Neuron (in vitro differentiated cells): ENCODE data around the gene RMDN2.

Source experiments
- H2AFZ ChIP-seq: one replicate; pipeline ENCODE4 v1.6.1; 2013; ENCODE audit warnings: low read depth, mild to moderate bottlenecking, inconsistent platforms, low read length, moderate library complexity
- H3K27me3 ChIP-seq: one replicate; pipeline ENCODE4 v1.6.1; 2013; ENCODE audit warnings: low read length; ENCODE audit not compliant: insufficient read depth
- H3K36me3 ChIP-seq: one replicate; pipeline ENCODE4 v1.6.1; 2013; ENCODE audit warnings: low read length; ENCODE audit not compliant: insufficient read depth
- H3K4me1 ChIP-seq: one replicate; pipeline ENCODE4 v1.6.1; 2013; ENCODE audit warnings: low read length; ENCODE audit not compliant: insufficient read depth
- H3K4me3 ChIP-seq: 2 replicates; pipeline ENCODE4 v1.5.1; 2013; ENCODE audit warnings: mild to moderate bottlenecking, low read length, moderate library complexity
- H3K9me3 ChIP-seq: one replicate; pipeline ENCODE4 v1.6.1; 2013; ENCODE audit warnings: low read length

RMDN2 gene, protein sequence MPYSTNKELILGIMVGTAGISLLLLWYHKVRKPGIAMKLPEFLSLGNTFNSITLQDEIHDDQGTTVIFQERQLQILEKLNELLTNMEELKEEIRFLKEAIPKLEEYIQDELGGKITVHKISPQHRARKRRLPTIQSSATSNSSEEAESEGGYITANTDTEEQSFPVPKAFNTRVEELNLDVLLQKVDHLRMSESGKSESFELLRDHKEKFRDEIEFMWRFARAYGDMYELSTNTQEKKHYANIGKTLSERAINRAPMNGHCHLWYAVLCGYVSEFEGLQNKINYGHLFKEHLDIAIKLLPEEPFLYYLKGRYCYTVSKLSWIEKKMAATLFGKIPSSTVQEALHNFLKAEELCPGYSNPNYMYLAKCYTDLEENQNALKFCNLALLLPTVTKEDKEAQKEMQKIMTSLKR

DNA sequence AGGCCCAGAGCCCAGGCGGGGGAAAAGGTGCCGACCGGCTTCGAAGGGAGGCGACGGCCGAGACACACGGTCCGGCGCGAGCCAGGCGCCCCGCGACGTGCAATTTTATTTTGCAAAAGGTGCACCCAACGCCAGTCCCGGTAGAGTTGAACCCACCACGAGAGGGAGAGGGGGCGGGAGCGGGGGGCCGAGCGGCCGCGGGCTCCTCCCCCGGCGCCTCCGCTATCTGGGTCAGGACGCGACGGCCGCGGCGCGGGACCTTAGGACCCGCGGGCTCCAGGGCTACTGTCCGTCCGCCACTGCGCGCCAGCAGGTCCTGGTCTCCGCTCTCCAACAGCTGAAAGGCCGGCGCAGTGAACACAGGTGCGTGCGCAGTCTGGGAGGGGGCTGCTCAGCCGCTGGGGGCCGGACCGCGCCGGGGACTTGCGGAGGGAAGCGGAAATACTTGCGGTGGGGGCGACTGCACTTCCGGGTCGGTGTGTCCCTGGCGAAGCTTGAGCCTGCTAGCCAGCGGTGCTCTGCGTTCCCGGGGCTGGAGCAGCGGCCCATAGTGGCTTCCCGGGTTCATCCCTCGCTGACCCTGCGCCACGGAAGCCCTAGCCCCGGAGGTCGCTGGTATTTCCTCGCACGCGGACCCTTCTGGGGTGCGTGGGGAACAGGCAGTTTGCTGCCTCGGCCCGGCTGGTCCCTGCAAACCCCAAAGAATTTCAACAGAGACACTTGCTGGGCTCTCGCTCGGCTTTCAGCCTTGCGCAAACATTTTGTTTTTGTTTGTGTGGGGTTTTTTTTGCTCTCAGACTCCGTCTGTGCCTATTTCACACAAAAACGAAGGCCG, at the start of gene RMDN2:
Gene RMDN2, plus strand, starts transcription at position 225 of the 835 bp plus-strand sequence. CDS start 3,991 bp downstream, outside the sequence.
- Histone ChIP-seq H3K27me3 (no peaks in the 10 kb centered on the region), H3K9me3 (no peaks in the 10 kb centered on the region), H3K4me1 (peaks cover 13% of the 10 kb centered on the region), H3K36me3 (peaks cover 2% of the 10 kb centered on the region), H2AFZ (peak within 1 kb of the TSS; percentile 82), H3K4me3 (peak within 1 kb of the TSS; percentile 57)

DNA sequence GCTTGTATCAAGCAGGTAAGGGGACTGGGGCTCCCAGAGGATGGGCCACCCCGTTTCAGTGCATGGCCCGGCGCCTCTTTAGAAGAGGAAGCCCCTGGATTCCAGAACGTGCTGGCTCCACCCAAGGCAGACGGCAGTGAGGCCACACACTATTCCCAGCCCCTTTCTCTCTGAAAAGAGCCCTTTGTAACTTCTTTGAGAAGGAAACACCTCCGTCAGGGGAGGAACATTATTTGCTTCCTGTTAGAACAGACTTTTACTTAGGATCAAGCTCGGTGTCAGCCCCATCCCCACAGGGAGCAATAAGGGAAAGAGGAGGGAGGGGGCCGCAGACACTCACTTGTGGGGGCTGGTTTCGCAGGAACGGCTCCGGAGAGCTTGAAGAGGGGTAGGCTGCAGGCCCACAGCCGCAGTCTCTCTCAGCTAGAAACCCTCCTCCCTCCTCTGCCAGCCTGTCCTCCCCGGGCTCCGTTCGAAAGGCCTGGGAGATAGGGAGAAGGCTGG, 49.6 kb upstream of the RMDN2 start:
- Histone ChIP-seq H2AFZ (peak overlapping the region; percentile 76), H3K27me3 (no peaks in the 10 kb centered on the region), H3K4me3 (peak overlapping the region; percentile 25), H3K4me1 (peaks cover 5% of the 10 kb centered on the region), H3K9me3 (no peaks in the 10 kb centered on the region), H3K36me3 (no peaks in the 10 kb centered on the region)

DNA sequence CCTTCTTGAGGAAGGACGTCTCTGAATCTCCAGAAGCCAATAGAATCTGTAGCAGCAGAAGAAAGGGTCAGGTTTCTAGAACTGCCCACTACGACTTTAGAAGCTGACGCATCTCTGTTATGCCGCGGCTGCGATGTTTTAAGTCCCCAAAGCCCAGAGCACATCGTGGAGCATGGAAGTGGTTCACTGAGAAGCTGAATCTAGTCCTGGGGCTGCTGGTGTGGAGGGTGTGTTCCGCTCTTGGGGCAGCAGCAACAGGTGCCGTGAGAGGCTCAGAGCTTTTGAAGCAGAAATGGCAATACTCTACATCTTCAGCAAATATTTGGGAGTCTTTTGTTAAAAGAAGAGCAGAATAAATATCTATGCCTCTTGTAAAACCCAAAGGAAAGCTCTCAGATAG, 48.9 kb upstream of the RMDN2 start:
- Histone ChIP-seq H3K36me3 (no peaks in the 10 kb centered on the region), H3K4me3 (no peak overlapping the region), H2AFZ (no peak overlapping the region), H3K27me3 (peaks cover under 1% of the 10 kb centered on the region), H3K9me3 (no peaks in the 10 kb centered on the region), H3K4me1 (peaks cover 5% of the 10 kb centered on the region)

DNA sequence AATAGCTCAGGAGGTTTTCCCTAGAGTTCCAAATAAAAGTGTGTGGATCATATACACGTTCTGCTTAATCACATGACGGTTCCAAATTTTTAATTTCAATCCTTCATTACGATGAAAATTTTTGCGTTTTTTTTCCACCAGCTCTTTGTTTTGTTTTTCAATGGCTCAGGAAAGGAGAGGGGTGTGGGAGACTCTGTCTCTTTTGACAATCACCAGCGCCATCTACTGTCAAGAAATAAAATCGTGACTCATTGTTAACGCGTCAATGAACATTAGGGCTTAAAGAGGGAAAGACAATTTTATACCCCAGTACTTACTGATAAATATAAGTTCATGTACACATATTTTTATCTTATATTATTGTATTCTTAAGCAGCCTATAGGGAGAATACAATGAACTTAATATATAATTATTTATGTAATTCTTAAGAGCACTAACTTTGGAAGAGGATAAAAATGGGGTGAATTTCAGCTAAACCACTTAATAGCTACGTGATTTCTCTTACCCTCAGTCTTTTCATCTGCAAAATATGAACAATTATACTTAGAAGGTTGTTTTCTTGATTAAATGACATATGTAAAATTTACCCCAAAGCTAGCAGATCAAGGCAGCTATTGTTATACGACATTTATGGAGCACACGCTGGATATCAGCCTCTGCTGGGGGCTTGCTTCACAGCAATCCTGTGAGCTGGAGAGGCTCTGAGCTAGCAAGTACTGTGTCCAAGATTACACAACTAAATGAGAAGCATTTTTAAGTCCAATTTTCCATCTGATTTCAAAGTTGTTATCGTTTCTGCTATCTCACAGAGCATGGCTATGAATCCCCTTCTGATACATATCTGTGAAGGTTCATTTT, 47.4 kb upstream of the RMDN2 start:
- no peak overlapping the region for H3K4me3 ChIP-seq
- no peaks in the 10 kb centered on the region for H3K36me3 ChIP-seq

DNA sequence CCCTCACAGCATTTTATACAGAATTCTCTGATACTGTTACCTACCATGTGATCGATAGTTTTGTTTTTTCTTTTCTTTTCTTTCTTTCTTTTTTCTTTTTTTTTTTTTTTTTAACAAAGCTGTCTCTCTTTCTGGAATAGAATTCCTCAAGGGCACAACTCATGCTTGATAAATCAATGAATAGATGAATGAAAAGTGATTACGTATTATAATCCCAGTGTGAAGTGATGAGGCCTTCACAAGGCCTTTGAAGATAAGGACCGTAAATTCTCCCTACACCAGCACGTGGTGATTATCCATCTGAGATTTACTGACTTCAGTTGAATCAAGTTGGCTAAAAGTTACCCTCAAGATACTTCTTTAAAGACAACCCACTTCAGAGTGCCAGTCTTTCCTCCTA, 46.6 kb upstream of the RMDN2 start:
- Histone ChIP-seq H2AFZ (no peak overlapping the region), H3K4me1 (peaks cover 5% of the 10 kb centered on the region), H3K4me3 (no peak overlapping the region), H3K9me3 (no peaks in the 10 kb centered on the region), H3K27me3 (peaks cover 3% of the 10 kb centered on the region), H3K36me3 (no peaks in the 10 kb centered on the region)

More for the DNA sequence above, 47.4 kb upstream of the RMDN2 start:
- peak overlapping the region; percentile 62 for H2AFZ ChIP-seq
- peaks cover 5% of the 10 kb centered on the region for H3K4me1 ChIP-seq
- H3K9me3 ChIP-seq, result no peaks in the 10 kb centered on the region
- H3K27me3 ChIP-seq, result peaks cover 3% of the 10 kb centered on the region

DNA sequence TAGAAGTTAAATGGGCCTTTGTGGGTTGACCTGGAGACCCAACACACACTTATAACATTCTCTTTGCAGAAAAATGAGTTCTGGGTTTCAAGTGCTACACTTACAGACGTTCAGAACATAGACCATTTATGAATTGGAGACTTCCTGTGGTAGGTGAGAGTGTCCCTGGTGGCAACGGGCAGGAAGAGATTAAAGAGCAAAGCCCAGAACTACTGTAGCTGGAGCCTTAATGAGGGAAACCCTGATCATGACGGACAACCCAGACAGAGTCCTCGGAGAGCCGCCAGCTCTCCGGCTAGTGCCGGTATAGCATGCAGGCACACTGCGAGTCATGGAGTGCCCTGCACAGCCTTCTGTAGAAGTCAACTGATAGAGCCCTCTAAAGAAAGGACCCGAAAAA, 44.5 kb upstream of the RMDN2 start:
- Histone ChIP-seq H3K27me3 (peaks cover 3% of the 10 kb centered on the region), H3K4me3 (no peak overlapping the region), H3K9me3 (no peaks in the 10 kb centered on the region), H2AFZ (no peak overlapping the region), H3K36me3 (no peaks in the 10 kb centered on the region), H3K4me1 (peaks cover 3% of the 10 kb centered on the region)

DNA sequence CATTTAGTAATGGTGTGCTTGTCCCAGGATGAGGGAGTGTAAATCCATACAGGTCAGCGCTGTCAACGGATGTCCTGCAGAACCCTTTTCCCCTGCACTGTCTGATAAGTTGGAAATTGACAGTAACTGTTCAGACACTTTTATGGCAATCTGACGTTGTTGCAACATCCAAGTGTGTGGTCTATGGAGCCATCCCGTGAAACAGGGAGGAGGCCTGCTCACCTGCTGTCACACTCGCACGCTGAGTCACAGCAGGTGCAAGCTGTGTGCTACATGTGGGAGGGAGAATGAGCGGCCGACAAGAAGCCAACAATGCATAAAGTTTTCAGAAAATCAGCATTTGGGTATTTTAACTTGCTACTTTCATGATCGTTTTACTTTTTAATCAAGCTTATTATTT, 43.7 kb upstream of the RMDN2 start:
- no peak overlapping the region for H2AFZ ChIP-seq
- no peaks in the 10 kb centered on the region for H3K4me1 ChIP-seq
- H3K4me3 ChIP-seq, result no peak overlapping the region
- no peaks in the 10 kb centered on the region for H3K36me3 ChIP-seq
- H3K9me3 ChIP-seq, result no peaks in the 10 kb centered on the region
- peaks cover 6% of the 10 kb centered on the region for H3K27me3 ChIP-seq

DNA sequence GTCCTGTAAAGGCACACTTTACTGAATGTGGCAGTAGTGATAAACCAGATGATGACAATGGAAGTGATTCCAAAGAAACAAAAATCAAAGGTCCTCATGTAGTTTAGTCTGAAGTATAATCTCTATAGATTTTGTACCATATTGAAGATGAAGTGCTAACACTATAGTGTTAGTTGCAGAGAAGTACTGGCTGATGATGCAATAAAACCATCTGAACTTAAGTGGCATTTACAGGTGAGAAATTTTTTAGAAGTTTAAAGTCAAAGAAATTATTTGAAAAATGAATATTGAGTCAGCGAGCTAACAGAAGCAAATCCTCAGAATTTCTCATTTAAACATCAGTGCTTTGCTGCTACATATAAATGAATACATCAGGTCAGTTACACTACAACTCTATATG, 43.1 kb upstream of the RMDN2 start:
- Histone ChIP-seq H3K9me3 (no peaks in the 10 kb centered on the region), H3K4me3 (no peak overlapping the region), H3K4me1 (no peaks in the 10 kb centered on the region), H3K36me3 (no peaks in the 10 kb centered on the region), H2AFZ (no peak overlapping the region), H3K27me3 (peaks cover 6% of the 10 kb centered on the region)

DNA sequence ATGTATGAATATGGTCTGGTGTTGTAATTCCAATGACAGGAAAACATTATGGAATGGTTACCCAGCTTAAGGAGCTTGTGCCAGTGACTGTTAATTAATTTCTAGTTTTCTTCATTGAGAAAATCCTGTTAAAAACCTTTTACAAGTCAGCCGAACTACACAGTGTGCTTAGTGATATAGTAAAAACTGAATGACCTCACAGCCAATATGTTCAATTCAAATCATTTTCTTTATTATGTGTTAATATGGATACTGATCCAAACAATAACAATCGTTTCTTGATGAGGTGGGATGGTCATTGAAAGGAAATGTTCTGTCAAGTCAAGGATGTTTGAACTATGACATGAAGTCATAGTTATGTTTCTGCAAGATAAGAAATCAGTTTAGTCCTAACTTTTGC, 41.6 kb upstream of the RMDN2 start:
- Histone ChIP-seq H3K4me1 (no peaks in the 10 kb centered on the region), H3K4me3 (no peak overlapping the region), H2AFZ (no peak overlapping the region), H3K9me3 (no peaks in the 10 kb centered on the region), H3K27me3 (peaks cover 6% of the 10 kb centered on the region), H3K36me3 (no peaks in the 10 kb centered on the region)

DNA sequence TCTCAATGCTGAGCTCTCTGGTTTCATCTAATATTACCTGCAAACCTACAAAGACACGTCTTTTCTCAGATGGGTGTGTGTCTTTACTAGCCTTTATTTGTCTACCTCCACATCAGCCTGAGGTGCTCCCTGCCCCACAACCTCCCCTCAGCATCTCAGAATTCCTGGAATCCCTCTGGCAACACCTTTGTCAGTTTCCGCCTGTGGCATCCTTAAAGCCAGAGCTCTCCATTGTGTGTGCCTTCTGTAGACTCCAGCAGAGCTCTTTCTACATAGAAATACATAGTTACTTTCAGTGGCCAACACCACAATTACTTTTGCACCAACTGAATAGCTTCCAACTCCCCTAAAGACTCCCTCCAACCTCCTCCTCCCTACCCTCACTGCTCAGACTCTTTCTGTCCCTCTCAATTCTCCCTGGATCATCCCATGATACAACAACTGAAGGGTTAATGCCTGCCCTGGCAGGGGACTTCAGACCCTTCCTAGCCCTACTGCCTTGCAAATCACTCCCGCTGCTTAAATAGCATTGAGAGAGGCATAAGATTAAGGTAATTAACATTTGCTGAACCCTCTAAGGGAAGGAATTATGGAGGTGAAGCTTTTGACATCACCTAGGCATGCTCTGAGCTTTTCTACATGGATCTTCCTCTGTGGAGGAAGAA, 39.6 kb upstream of the RMDN2 start:
- Histone ChIP-seq H3K36me3 (no peaks in the 10 kb centered on the region), H2AFZ (no peak overlapping the region), H3K4me3 (no peak overlapping the region), H3K4me1 (no peaks in the 10 kb centered on the region), H3K27me3 (peaks cover 6% of the 10 kb centered on the region), H3K9me3 (no peaks in the 10 kb centered on the region)

DNA sequence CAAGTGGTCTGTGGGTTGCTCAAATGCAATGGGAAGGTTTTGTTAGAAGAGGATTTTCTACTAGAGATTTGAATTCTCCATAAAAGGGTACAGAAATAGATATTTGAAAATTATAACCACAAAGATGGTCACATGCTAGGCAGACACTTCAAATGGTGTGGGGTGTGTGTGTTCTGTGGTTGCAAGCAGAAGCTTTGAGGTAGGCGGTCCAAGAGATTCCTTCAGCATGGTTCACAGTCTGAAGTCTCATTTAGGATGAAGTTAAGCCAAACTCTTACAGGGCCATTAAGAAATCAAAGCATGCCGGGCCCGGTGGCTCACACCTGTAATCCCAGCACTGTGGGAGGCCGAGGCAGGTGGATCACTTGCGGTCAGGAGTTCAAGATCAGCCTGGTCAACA, 38.3 kb upstream of the RMDN2 start:
- Histone ChIP-seq H3K9me3 (no peaks in the 10 kb centered on the region), H3K4me1 (no peaks in the 10 kb centered on the region), H3K4me3 (no peak overlapping the region), H3K27me3 (peaks cover 2% of the 10 kb centered on the region), H2AFZ (no peak overlapping the region), H3K36me3 (no peaks in the 10 kb centered on the region)

DNA sequence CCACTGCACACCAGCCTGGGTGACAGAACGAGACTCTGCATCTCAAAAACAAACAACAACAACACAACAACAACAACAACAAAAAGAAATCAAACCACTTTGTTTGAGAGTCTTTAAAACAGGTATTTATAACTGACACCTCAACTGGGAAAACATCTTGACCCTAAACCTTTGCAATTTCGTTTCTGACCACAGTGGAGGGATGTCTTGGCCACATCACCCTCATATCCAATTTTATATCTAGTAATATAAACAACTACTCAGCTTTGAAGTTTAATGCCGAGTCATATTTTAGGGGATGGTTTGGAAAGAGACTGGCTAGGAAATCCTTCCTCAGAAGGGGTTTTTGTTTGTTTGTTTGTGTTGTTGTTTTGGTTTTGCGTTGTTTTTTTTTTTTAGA, 37.8 kb upstream of the RMDN2 start:
- Histone ChIP-seq H2AFZ (no peak overlapping the region), H3K9me3 (no peaks in the 10 kb centered on the region), H3K36me3 (no peaks in the 10 kb centered on the region), H3K4me1 (no peaks in the 10 kb centered on the region), H3K27me3 (peaks cover 2% of the 10 kb centered on the region), H3K4me3 (no peak overlapping the region)
